GM13976 (cell line): ENCODE measurements around the gene GHRL.

Experiments
- DNase-seq: peaks from one replicate; pipeline ENCODE4 v3.0.0; 2012; ENCODE audit warnings: low spot score
- in situ Hi-C: fragments of 300-500 bp; cut with MboI; formaldehyde crosslinking; loops from one replicate; pipeline ENCODE4 v1.12.0; 2022; ENCODE audit warnings: low sequenced_read_pairs, mixed read lengths, inconsistent platforms; ENCODE audit not compliant: unreplicated experiment
- TF ChIP-seq, protein P1 (sequence below): IDR thresholded peaks from 2 replicates; pipeline ENCODE4 v1.5.1; 2012; ENCODE audit warnings: borderline replicate concordance, mild to moderate bottlenecking; ENCODE audit not compliant: insufficient read depth; ENCODE audit errors: extremely low read depth, missing control alignments, control extremely low read depth

GHRL gene

DNA sequence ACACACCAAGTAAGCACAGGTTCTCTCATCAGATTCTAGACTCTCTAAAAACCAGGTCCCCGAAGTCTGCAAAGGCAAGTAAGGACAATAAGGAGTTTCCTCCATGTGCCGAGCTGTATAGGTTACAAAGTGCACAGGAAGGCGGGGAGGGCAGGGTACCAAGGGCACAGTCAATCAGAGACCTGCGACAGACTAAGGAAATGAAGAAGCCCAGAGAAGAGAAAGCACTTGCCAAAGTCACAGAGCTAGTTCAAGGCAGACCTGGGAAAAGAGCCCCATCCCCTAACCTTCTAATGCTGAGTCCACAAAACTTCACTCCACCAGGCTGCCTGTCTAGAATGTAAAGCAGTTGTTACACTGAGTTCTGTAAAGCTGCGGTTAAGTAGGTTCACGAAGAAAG lies 26.5 kb upstream of the GHRL start:
- DNase-seq = no peak
- TF ChIP-seq, protein P1, sequence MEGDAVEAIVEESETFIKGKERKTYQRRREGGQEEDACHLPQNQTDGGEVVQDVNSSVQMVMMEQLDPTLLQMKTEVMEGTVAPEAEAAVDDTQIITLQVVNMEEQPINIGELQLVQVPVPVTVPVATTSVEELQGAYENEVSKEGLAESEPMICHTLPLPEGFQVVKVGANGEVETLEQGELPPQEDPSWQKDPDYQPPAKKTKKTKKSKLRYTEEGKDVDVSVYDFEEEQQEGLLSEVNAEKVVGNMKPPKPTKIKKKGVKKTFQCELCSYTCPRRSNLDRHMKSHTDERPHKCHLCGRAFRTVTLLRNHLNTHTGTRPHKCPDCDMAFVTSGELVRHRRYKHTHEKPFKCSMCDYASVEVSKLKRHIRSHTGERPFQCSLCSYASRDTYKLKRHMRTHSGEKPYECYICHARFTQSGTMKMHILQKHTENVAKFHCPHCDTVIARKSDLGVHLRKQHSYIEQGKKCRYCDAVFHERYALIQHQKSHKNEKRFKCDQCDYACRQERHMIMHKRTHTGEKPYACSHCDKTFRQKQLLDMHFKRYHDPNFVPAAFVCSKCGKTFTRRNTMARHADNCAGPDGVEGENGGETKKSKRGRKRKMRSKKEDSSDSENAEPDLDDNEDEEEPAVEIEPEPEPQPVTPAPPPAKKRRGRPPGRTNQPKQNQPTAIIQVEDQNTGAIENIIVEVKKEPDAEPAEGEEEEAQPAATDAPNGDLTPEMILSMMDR = no peak
- in situ Hi-C loops = no loop called here

DNA sequence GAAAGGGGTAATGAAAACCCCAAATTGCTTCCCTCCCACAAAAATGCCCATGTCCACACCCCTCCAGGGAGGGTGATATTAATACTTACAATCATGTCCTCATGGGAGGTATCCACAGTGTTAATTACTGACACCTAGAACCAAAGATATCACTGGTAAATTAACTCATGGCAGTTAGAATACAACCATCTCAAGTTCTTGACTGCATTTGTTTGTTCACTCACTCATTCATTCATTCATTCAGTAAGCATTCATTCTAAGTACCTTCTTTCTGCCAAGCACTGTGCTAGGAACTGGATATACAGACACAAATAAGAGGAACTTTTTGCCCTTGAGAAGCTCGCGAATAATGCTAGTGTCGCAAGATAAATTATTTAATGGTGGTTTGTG lies 25.2 kb upstream of the GHRL start:
- in situ Hi-C loops = no loop called here
- TF ChIP-seq, protein P1 = no peak
- no peak for DNase-seq

DNA sequence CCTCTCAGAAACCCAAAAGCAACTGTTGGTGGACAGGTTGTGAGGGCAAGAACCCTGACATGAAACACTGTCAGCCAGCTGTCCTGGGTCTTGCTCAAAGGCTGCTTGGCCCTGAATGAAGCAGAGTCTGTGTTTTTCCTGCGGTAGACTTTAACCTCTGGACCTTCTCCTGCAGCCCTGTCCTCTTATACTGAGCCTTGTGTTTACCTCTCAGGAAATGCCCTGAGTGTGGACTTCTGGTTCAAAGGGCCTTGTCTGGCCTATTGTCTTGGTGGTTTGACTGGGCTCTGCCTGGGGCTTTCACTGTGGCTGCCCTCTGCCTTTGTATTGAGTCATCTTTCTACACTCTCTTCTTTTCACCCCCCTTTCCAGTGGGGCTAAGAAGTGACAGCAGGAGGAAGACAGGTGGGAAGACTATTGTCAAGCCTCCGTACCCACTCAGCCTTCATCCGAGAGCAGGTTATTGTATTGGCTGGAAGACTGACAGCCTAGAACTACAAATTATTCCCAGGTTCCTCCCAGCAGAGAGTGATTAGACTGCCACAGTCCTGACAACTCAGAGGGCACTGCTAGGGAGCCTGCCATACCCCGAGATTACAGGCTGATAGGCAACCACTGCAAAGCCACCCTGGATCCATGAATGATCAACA lies 24.7 kb upstream of the GHRL start:
- TF ChIP-seq, protein P1 = no peak
- in situ Hi-C loops = no loop called here
- no peak for DNase-seq

DNA sequence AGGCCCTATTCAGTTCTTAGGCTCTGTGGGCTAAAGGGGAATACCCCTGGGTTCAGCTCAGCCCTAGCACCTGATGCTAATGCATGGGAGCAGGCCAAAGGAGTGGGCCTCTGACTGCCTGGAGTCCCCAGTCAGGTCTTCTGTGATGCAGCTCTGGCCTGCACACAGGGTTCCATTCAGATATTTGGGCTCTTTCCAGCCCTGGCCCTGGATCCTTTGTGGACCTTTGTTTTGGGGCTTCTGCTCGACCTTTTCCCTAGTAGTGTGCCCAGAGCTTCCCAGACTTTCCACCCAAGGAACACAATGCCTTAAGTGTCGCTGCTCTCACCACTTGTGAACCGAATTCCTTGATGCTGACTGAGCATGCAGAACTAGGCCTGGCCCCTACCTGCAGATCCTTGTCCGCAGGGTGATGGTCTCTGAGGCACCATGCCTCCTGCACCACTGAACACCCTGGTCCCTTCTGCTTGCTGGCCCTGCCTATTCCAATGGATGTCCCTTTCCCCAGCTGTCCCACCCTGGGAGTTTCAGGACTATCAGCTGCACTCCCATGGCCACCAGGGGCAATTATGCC lies 23.1 kb upstream of the GHRL start:
- TF ChIP-seq, protein P1 = no peak
- DNase-seq = no peak

DNA sequence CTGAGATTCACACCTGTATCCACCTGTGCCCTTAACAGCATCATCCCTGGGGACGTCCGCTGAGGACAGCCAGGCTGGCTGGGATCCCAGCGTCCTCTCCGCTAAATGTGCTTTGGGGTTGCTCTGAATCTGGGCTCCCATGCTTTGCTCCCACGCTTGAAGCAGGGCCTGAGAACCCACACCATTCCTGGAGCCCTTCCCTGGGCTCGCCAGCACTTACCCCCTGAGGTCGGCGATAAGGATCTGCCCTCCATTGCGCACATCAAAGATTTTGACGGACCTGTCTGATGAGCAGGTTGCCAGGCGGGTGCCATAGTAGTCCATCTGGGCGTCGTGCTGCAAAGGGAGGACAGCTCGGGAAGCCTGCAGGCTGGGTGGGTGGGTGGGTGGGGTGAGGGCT lies 22.4 kb upstream of the GHRL start:
- no peak for DNase-seq
- in situ Hi-C loops = no loop called here
- TF ChIP-seq, protein P1 = no peak

More for the DNA sequence above, 23.1 kb upstream of the GHRL start:
- in situ Hi-C loops = no loop called here

DNA sequence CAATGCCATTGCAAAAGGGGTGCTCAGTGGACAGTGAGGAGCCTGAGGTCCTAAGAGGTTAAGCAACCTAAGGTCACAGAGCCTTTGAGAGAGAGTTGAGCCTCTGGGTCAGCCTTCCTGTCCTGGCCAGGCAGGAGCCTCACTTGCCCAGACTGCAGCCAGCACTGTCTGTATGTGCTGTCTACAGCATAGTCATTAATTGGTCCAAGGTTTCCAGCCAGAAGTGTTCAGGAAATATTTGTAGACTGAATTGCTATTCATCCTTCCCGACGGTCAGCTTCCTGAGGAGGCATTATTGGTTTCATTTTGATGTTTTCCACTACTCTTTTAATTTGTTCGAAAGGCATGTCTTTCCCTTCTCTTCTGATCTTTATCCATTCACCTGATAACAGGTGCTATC lies 20.1 kb upstream of the GHRL start:
- DNase-seq = no peak
- TF ChIP-seq, protein P1 = no peak
- in situ Hi-C loops = no loop called here
